ENCODE results near the gene CRIM1.

Gene CRIM1

GRCh38 chr2:36455788-36456187 lies 100.2 kb downstream of the CRIM1 start:
- no peak for DNase-seq (ENCODE audit: low read depth in 2 of 2)

GRCh38 chr2:36456227-36457175 lies 100.9 kb downstream of the CRIM1 start:
- DNase-seq (ENCODE audit: low read depth in 2 of 2), result no peak

- no peak for DNase-seq (ENCODE audit: low read depth in 2 of 2)
Observed at GRCh38 chr2:36458106-36458505, 102.5 kb downstream of the CRIM1 start.

- no peak for DNase-seq (ENCODE audit: low read depth in 2 of 2)
Observed at GRCh38 chr2:36459725-36460137, 104.2 kb downstream of the CRIM1 start.

GRCh38 chr2:36461039-36461681 lies 105.6 kb downstream of the CRIM1 start:
- no peak for DNase-seq (ENCODE audit: low read depth in 2 of 2)

GRCh38 chr2:36462311-36462935 lies 106.8 kb downstream of the CRIM1 start:
- DNase-seq (ENCODE audit: low read depth in 2 of 2), result no peak

GRCh38 chr2:36463365-36463764 lies 107.8 kb downstream of the CRIM1 start:
- DNase-seq (ENCODE audit: low read depth in 2 of 2), result no peak

GRCh38 chr2:36464006-36464721 lies 108.6 kb downstream of the CRIM1 start:
- DNase-seq (ENCODE audit: low read depth in 2 of 2), result no peak

GRCh38 chr2:36466135-36466534 lies 110.6 kb downstream of the CRIM1 start:
- DNase-seq (ENCODE audit: low read depth in 2 of 2), result no peak

GRCh38 chr2:36468463-36469105 lies 113.0 kb downstream of the CRIM1 start:
- DNase-seq (ENCODE audit: low read depth in 2 of 2), result no peak

- DNase-seq (ENCODE audit: low read depth in 2 of 2), result no peak
Observed at GRCh38 chr2:36469106-36469477, 113.5 kb downstream of the CRIM1 start.

- DNase-seq (ENCODE audit: low read depth in 2 of 2), result no peak
Observed at GRCh38 chr2:36469710-36470109, 114.1 kb downstream of the CRIM1 start.

GRCh38 chr2:36473230-36473629 lies 117.7 kb downstream of the CRIM1 start:
- DNase-seq (ENCODE audit: low read depth in 2 of 2), result no peak

GRCh38 chr2:36476411-36476810 lies 120.8 kb downstream of the CRIM1 start:
- no peak for DNase-seq (ENCODE audit: low read depth in 2 of 2)

GRCh38 chr2:36477315-36477714 lies 121.7 kb downstream of the CRIM1 start:
- DNase-seq (ENCODE audit: low read depth in 2 of 2), result no peak

- DNase-seq (ENCODE audit: low read depth in 2 of 2), result no peak
Observed at GRCh38 chr2:36477746-36478145, 122.2 kb downstream of the CRIM1 start.

GRCh38 chr2:36478332-36478738 lies 122.8 kb downstream of the CRIM1 start:
- no peak for DNase-seq (ENCODE audit: low read depth in 2 of 2)

GRCh38 chr2:36478999-36479398 lies 123.4 kb downstream of the CRIM1 start:
- DNase-seq (ENCODE audit: low read depth in 2 of 2), result no peak

- DNase-seq (ENCODE audit: low read depth in 2 of 2), result no peak
Observed at GRCh38 chr2:36479406-36479805, 123.8 kb downstream of the CRIM1 start.

GRCh38 chr2:36480028-36480427 lies 124.5 kb downstream of the CRIM1 start:
- no peak for DNase-seq (ENCODE audit: low read depth in 2 of 2)

GRCh38 chr2:36480636-36481035 lies 125.1 kb downstream of the CRIM1 start:
- DNase-seq (ENCODE audit: low read depth in 2 of 2), result no peak

Data from activated CD4-positive, alpha-beta T cell treated with anti-CD3 and anti-CD28 coated beads for 24 hours (primary cell).